Measurements from ENCODE around the gene SEC11C. TPM values are rescaled to one million over a fixed set of nuclear protein-coding genes. Genes with fewer than 3 reads are reported as not detected.

SEC11C gene
- total and polyA plus RNA-seq, 2 of the 8 experiments (the other 6 are each of a cell fraction or from before 2014, with no cell fraction given), result 27.1 to 59.3 TPM

- WGBS, 2 experiments (ENCODE audit: extremely low coverage in 1 of 2, insufficient coverage in 1 of 2, insufficient read length in 1 of 2, insufficient replicate concordance in 2 of 2, low coverage in 1 of 2, low lambda C conversion rate in 2 of 2, missing lambda C conversion rate in 1 of 2), result 96% methylated on average over 1 of the region's 1 CpG; no CpG with 5 or more reads in 1 of the 2 experiments
- TF ChIP-seq POLR2A (IDR thresholded peaks at IDR 0.05; ENCODE audit: control extremely low read depth in 1 of 2, low read depth in 2 of 2, low read length in 2 of 2) (no peak), KDM1A (IDR thresholded peaks at IDR 0.05; ENCODE audit: borderline replicate concordance, low read length) (no peak), RAD21 (IDR thresholded peaks at IDR 0.05 in 1 of 2, conservative IDR thresholded peaks at IDR 0.05 in 1 of 2; ENCODE audit: low read depth in 2 of 2, low read length in 2 of 2) (no peak), BACH1 (IDR thresholded peaks at IDR 0.05; ENCODE audit: low read length) (no peak), RFX5 (IDR thresholded peaks at IDR 0.05; ENCODE audit: borderline replicate concordance, low read depth, low read length) (no peak), RXRA (IDR thresholded peaks at IDR 0.05; ENCODE audit: insufficient read depth, low read depth, low read length) (no peak), BCL11A (IDR thresholded peaks at IDR 0.05; ENCODE audit: low read depth in 2 of 2, low read length in 2 of 2) (no peak), GABPA (IDR thresholded peaks at IDR 0.05; ENCODE audit: borderline replicate concordance, insufficient read depth, low read length) (no peak), YY1 (IDR thresholded peaks at IDR 0.05; ENCODE audit: low read depth, low read length) (no peak), SP1 (IDR thresholded peaks at IDR 0.05; ENCODE audit: low read depth, low read length) (no peak), SP2 (IDR thresholded peaks at IDR 0.05; ENCODE audit: low read length) (no peak), CBX8 (IDR thresholded peaks at IDR 0.05; ENCODE audit: borderline replicate concordance, low read depth, low read length) (no peak), E2F6 (IDR thresholded peaks at IDR 0.05) (no peak), ZNF274 (IDR thresholded peaks at IDR 0.05; ENCODE audit: borderline replicate concordance, extremely low read depth, low read length) (no peak), SAP30 (IDR thresholded peaks at IDR 0.05; ENCODE audit: insufficient read depth, insufficient replicate concordance, low read length) (no peak)
Observed at GRCh38 chr18:59182673-59183072, 43.0 kb downstream of the SEC11C start.

More at GRCh38 chr18:59182673-59183072, 43.0 kb downstream of the SEC11C start:
- Histone ChIP-seq H4K91ac (replicated peaks; ENCODE audit: insufficient read length, low read length) (no peak overlapping the region), H2BK5ac (ENCODE audit: low read depth, low read length) (no peak overlapping the region), H2AFZ (ENCODE audit: low read length) (no peak overlapping the region), H3K79me2 (ENCODE audit: control insufficient read depth in 1 of 2, insufficient read depth in 2 of 2, low read length in 2 of 2) (no peaks in the 10 kb centered on the region), H2BK120ac (replicated peaks; ENCODE audit: low read depth, low read length) (no peak overlapping the region), H3K23me2 (ENCODE audit: low read depth, low read length) (no peaks in the 10 kb centered on the region), H2BK12ac (ENCODE audit: low read depth, low read length) (no peak overlapping the region), H3K9me3 (ENCODE audit: insufficient read depth in 2 of 2, low read depth in 1 of 2, low read length in 1 of 2) (no peaks in the 10 kb centered on the region), H3K14ac (ENCODE audit: insufficient read length) (no peak overlapping the region), H2BK15ac (ENCODE audit: low read length) (no peak overlapping the region), H3K27ac (ENCODE audit: low read depth, low read length) (no peak overlapping the region), H4K20me1 (replicated peaks in 1 of 2; ENCODE audit: control insufficient read depth in 1 of 2, insufficient read depth in 2 of 2, low read length in 2 of 2) (no peaks in the 10 kb centered on the region), H3K4ac (replicated peaks; ENCODE audit: insufficient read length, low read depth, low read length) (no peak overlapping the region), H3K18ac (ENCODE audit: extremely low read depth, low read length) (no peak overlapping the region), H3K4me2 (ENCODE audit: insufficient read depth in 1 of 2, low read depth in 2 of 2, low read length in 2 of 2) (no peak overlapping the region), H3K9ac (replicated peaks in 1 of 4; ENCODE audit: extremely low read depth in 1 of 4, low read depth in 3 of 4, low read length in 3 of 4) (no peak overlapping the region), H3K4me3 (ENCODE audit: extremely low read depth in 1 of 4, insufficient read depth in 2 of 4, low read depth in 3 of 4, low read length in 4 of 4) (no peak overlapping the region), H3K79me1 (ENCODE audit: low read depth, low read length) (no peaks in the 10 kb centered on the region), H3K56ac (replicated peaks; ENCODE audit: insufficient read length, low read depth, low read length) (no peak overlapping the region), H2BK20ac (ENCODE audit: low read length) (no peak overlapping the region), H4K8ac (ENCODE audit: extremely low read depth, insufficient read depth, low read length) (no peak overlapping the region), H3K4me1 (replicated peaks in 1 of 4; ENCODE audit: control insufficient read depth in 3 of 4, insufficient read depth in 4 of 4, low read length in 3 of 4) (no peaks in the 10 kb centered on the region), H4K5ac (ENCODE audit: insufficient read length, low read depth, low read length) (no peak overlapping the region), H3K23ac (ENCODE audit: insufficient read length) (no peak overlapping the region), H3K36me3 (ENCODE audit: control insufficient read depth in 2 of 4, insufficient read depth in 4 of 4, low read length in 3 of 4) (no peaks in the 10 kb centered on the region), H3K27me3 (replicated peaks in 1 of 4; ENCODE audit: control insufficient read depth in 3 of 4, extremely low read depth in 1 of 4, insufficient read depth in 3 of 4, low read length in 3 of 4) (no peaks in the 10 kb centered on the region), H2AK5ac (ENCODE audit: low read depth, low read length) (no peak overlapping the region)
- FAIRE-seq (no peak), DNase-seq (ENCODE audit: low read depth in 1 of 2, low spot score in 2 of 2) (no peak)
- POLR2A ChIA-PET (ENCODE audit: partially characterized antibody), result no interaction called here
- CTCF ChIA-PET (ENCODE audit: partially characterized antibody), result no interaction called here
